ENCODE measurements around the gene NFX1.
"Not testable (repeated sequence)": the region's sequence is repeated elsewhere in the genome, so short reads cannot be mapped to it uniquely, and the experiment has no call there.

NFX1 gene

DNA sequence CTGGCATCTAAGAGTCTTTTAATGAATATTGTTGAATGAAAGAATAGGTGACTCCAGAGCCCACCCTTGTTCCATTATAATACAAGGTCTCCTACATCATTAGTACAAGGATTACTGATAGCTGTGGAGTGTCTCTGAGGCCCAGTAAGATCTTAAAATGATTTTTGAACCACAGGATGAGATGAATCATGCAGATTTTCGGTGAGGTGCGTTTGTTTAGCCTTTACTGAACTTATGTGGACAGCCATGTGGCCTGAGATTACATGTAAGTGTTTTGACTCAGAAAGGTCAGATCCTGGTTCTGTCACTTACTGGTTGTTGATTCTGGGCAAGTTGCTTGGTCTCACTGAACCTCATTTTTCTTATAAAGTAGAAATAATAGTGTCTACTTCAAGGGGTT is 21.6 kb downstream of the NFX1 start:
- DNase-seq = no peak

DNA sequence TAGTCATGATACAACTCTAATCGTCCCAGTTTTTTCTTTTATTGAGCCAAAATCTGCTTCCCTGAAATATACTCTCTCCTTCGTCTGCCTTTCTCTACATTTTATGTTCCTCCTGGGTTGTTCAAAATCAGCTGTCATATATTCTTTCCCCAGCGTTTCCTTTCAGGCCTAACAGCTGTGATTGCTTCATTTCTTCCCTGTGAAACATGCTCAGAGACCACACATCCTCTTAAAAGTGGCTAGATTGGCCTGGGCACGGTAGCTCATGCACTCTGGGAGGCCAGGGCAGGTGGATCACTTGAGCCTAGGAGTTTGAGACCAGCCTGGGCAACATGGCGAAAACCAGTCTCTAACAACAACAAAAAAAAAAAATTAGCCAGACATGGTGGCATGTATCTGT is 25.1 kb downstream of the NFX1 start:
- DNase-seq = no peak

DNA sequence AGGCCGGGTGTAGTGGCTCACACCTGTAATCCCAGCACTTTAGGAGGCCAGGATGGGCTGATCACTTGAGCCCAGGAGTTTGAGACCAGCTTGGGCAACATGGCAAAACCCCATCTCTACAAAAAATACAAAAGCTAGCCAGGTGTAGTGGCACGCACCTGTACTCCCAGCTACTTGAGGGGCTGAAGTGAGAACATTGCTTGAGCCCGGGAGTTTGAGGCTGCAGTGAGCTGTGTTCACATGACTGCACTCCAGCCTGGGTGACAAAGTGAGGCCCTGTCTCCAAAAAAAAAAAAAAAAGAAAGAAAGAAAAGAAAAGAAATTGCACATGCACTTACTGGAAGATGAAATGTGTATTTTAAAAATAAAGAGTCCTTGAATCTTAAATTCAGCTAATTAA is 26.8 kb downstream of the NFX1 start:
- DNase-seq = not testable (repeated sequence)

DNA sequence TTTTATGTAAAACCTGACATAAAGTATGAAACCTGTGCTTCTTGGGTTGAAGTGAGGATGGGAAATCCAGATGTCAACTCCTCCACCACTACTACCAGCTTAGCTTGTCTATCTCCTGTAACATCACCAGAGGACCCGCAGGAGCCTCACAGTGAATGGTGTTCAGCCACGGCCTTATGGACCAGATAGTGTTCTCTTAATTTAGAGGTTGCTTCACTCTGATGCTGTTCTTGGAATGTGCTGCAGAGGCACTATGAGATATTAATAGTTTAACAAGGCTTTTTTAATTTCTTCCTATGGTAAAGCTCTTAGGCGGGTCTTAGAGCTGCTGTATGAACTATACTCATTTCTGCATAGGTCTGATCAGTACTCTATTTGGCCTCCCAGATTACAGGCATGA is 27.9 kb downstream of the NFX1 start:
- DNase-seq = no peak

DNA sequence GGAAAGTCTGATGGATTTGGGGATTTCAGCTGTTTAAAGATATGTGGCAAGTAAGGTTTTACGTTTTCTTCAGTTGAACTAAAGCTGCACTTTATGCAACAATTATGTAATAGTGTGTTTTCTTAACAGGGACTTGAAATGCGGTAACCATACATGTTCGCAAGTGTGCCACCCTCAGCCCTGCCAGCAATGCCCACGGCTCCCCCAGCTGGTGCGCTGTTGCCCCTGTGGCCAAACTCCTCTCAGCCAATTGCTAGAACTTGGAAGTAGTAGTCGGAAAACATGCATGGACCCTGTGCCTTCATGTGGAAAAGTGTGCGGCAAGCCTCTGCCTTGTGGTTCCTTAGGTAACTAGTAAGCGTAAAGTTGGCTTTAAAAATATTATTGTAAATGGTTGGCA is 28.5 kb downstream of the NFX1 start:
- no peak for DNase-seq

DNA sequence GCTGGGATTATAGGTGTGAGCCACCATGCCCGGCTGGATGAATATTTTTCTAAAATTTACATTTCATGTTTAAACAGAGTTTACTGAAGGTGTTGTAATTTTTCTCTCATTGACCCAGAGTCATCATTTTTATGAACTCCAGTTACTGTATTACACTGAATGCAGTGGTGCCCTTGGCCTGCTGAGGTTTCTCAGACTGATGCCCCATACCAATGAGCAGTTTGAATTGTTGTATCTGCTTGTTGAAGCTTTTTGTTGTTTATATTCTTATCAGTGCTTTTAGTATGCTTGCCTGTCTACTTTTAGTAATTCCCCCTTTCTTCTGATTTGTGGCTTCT is 29.9 kb downstream of the NFX1 start:
- no peak for DNase-seq

DNA sequence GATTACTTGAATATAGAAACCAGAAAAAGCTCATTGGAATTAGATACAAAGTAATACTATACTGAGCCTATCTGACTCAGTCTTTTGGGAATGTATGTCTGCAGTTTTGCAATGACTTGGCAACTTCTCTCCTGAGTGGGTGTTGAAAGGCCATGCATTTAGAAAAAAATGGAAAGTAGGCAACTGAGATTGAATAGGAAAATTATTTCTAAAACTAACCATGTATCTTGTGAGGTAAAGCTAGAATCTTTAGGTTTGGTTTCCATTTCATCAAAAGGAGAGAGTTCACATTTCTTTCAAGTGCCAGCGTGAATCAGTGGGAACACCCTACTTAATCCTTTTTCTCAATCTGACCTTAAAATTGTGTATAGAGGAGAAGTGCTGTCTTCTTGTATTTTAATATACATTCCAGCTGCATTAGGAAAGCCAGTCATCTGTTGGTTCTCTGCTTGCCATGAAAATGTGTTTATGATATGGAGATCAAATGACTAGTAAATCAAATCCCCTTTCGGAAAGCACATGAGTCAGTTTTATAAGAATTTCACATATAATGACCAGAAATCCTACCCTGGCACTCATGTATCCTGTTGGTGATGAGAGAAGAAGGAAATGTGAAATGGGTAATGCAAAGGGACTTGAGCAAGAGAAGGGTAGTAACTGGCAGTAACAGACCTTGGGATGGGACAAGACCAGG is 30.4 kb downstream of the NFX1 start:
- DNase-seq = no peak

DNA sequence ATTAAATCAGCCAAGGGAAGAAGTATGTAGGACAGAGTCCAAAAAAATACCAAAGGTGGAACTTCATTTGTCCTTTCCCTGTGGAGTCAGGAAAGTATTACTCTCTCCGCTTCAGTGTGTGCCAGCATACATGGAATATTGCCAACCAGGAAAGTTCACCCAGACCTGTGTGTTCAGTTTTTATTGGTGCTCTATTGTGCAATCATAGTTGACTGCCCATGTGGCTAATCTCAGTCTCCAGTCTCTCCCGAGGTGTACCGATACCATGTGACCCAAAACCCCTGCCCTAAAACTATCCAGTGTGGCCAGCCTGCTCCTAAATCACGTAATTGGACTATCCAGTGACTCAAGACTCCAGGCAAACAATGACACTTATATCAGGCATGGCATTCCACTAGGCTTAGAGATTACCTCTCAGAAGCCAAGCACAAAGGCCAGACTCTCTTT is 38.8 kb downstream of the NFX1 start:
- no peak for DNase-seq

DNA sequence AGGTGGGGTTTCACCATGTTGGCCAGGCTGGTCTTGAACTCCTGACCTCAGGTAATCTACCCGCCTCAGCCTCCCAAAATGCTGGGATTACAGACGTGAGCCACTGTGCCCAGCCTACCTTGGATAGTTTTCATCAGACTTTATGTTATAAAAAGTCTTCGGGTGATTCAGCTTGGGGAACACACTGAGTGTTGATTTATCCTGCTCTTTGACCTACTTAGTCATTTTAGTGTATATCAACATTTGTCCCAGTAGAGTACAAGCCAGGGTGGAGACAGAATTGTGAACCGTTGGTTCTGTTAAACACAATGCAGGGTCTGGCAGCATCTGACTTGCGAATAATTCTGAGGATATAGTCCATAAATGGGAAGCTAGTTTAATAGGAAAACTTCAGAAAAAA is 39.7 kb downstream of the NFX1 start:
- no peak for DNase-seq

DNA sequence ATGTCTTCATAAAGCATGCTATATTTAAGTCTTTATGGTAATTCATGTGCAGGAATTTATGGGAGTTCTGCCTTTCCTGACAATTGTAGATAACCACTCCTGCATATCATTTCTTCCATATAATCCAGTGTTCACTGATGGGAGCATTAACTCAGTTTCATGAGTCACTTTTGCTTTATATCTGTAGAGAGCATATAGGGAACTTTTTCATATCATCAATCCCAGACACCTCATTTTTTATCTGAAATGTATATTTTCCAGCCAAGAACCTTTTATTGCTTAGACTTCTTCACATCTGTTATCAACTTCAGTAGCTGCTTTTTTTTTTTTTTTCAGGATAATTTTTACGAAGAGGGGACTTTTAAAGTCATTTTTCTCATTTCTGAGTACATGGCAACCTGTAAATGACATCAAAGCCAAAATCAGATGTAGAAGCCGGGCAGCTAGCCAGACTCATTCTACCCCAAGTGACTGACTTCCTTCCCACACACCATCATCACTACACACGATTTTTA is 41.1 kb downstream of the NFX1 start:
- DNase-seq = no peak

DNA sequence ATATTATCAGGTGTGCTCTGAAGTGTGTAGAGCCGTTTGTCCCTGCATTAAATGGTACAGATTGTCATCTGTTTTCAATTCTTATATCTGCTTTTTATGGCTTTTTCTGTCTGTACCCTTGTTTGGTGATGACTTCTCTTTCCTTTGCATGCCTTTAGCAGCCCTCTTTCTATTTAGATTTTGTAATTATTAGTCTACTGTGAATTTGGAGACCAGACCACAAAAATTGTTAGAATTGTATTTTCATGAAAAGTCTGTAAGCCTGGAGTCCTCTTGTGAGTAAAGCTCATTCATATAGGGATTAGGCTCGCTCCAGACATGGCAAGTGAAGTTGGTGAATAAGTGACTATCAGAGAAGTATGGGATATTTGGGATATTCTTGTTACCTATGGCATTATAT is 41.7 kb downstream of the NFX1 start:
- DNase-seq = no peak

DNA sequence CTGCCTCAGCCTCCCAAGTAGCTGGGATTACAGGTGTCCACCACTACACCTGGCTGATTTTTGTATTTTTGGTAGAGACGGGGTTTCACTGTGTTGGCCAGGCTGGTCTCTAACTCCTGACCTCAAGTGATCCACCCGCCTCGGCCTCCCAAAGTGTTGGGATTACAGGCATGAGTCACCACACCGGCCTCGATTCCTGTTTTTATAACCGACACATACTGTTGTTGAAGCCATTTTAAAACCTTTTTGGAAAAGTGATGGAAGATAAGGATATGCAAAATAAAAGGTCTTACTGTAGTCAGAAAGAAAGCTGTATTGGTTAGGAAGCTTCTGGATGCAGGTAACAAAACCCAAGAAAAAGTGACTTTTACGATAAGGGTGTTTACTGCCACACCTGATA is 42.6 kb downstream of the NFX1 start:
- DNase-seq = not testable (repeated sequence)

DNA sequence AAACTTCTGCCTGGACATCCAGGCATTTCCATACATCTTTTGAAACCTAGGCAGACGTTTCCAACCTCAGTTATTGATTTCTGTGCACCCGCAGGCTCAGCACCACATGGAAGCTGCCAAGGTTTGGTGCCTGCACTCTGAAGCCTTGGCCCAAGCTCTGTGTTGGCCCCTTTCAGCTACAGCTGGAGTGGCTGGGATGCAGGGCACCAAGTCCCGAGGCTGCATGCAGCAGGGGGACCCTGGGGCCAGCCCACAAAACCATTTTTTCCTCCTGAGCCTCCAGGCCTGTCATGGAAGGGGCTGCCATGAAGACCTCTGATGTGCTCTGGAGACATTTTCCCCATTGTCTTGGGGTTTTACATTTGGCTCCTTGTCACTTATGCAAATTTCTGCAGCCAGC is 49.9 kb downstream of the NFX1 start:
- DNase-seq = no peak

DNA sequence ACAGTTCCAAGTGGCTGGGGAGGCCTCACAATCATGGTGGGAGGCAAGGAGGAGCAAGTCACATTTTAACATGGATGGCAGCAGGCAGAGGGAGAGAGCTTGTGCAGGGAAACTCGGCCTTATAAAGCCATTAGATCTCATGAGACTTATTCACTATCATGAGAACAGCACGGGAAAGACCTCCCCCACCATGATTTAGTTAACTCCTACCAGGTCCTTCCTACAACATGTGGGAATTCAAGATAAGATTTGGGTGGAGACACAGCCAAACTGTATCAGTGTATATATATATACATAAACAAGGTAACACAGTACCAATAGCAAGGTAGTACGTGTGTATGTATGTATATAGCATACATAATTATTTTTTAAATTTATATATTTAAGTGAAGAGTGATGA is 50.9 kb downstream of the NFX1 start:
- DNase-seq = no peak

DNA sequence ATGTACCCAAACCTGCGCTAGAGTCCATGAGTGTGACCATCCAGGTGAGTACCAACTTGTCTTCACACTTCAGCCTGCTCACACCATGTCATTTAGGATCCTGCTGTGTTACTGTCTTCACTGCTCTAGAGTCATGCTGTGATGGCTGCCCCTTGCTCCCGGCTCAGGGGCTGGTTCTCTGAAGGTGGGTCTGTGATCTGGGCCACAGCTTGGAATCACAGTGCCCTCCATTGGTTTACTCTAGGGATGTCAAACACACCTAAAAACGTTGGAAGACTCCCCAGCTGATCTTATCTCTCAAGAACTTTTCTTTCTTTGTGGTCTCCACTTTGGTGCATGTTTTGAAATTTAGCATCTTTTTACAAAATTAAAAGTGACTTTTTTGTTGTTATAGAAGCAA is 53.8 kb downstream of the NFX1 start:
- no peak for DNase-seq

DNA sequence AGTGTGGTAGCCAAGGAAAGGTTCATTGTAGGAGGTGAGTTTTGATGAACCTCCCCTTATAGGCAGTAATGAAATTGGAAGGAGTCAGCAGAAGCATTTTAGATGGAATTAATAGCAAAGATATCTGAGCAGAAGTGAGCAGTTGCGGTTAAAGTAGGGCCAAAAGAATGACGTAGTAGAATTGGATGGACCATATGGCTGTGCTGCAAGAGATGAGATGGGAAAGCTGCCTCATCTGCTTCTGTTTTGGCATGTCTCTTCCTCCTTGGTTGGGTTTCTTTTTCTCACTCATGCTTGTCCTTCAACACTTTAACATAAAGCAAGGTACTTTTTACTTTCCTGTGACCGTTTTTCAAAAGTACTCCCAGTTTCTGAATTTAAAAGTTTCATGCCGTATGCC is 56.2 kb downstream of the NFX1 start:
- DNase-seq = no peak

DNA sequence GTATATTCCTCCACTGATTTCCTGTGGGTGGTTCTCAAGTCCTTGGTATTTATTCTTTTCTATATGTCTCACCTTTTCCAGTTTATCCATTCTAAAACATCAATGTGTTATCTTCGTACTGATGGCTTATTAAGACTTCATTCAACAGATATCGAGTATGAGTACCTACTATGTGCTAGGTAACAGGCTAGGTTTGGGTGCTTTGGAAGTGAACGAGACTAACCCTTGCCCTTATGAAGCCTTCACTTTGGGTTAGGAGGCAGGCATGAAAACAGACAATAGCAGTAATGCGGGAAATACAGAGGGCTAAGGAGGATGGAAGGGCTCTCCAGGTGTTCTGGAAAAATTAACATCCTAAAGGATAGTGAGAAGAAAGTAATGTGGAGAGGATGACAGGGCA is 58.7 kb downstream of the NFX1 start:
- DNase-seq = no peak

DNA sequence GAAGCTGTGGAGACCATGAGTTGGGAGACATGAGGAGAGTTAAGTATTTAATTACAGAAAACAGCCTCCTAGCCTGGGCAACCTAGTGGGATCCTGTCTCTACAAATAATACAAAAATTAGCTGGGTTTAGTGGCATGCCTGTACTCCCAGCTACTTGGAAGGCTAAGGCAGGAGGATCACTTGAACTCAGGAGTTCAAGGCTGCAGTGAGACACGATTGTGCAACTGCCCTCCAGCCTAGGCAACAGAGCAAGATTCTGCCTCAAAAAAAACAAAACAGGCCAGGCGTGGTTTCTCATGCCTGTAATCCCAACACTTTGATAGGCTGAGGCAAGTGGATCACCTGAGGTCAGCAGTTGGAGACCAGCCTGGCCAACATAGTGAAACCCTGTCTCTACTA is 59.4 kb downstream of the NFX1 start:
- no peak for DNase-seq

DNA sequence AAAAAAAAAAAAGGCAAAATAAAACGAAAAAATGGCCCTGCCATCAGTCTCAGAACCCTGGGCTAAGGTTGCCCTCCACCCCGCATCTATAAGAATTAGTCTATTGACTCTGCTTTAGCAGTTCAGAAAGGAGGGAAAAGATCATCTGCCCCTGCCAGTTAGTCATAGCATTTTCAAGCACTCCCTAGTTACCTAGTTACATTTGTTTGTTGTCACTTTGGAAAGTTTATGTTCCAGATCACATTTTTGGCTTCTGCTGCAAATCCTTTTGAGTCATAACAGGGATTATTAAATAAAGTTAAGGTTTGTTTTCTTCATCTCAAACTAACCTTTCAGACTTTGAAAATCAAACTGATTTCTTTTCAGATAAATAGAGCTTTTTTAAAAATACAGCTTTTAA is 60.0 kb downstream of the NFX1 start:
- DNase-seq = no peak

DNA sequence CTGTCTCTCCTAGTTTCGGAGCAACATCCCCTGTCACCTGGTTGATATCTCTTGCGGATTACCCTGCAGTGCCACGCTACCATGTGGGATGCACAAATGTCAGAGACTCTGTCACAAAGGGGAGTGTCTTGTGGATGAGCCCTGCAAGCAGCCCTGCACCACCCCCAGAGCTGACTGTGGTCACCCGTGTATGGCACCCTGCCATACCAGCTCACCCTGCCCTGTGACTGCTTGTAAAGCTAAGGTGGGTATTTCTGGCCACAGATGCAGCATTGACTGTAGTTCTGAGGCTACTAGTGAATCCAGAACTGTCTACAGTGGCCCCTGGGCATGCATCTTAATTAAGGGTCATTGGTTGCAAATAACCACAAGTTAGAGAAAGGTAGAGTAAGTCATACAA is 61.2 kb downstream of the NFX1 start:
- no peak for DNase-seq

DNA sequence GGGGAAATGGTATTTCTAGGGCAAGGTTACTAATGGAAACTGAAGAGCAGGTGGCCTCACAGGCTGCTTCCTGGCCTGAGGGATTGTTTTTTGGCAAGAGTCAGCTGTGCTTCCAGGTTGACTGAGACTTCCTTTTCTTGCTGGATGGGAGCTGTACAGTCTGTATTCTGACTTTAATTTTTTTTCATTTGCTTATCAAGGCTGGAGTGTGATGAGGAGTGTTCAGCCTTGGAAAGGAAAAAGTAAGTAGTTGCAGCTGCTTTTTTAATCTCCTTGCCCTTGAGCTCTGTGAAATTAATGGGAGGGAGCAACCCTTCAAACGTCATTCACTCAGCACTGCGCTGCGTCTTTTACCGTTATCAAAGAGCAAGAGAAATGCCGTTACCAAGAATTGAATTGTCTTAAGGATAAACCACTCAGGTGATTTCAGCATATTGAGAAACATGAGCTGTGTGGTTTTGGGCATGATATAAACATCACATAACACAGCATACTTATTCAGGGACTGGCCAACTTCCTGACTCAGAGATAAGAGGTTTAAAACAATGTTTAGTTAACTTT is 64.4 kb downstream of the NFX1 start:
- no peak for DNase-seq

DNA sequence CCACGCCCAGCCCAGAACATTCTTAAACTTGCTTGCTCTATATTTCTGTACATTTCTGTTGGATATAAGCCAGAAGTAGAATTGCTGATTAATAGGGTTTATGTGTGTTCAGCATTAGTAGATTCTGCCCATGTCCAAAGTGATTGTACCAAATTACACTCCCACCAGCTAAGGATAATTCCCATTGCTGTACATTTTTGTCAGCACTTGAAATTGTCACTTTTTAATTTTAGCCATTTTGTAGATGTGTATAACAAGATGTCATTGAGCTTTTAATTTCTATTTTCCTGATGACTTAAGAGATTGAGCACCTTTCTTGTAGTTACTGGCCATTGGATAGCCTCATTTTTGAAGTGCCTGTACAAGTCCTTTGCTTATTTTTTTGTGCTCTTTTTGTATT is 65.6 kb downstream of the NFX1 start:
- no peak for DNase-seq

DNA sequence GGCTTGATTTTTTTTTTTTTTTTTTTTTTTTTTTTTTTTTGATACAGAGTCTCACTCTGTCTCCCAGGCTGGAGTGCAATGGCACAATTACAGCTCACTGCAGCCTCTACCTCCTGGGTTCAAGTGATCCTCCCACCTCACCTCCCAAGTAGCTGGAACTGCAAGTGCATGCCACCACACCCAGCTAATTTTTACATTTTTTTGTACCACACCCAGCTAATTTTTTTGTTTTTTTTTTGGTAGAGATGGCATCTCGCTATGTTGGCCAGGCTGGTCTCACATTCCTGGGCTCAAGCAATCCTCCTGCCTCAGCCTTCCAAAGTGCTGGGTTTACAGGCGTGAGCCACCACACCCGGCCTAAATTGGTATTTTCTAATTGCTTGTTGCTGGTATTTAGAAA is 68.3 kb downstream of the NFX1 start:
- DNase-seq = not testable (repeated sequence)

DNA sequence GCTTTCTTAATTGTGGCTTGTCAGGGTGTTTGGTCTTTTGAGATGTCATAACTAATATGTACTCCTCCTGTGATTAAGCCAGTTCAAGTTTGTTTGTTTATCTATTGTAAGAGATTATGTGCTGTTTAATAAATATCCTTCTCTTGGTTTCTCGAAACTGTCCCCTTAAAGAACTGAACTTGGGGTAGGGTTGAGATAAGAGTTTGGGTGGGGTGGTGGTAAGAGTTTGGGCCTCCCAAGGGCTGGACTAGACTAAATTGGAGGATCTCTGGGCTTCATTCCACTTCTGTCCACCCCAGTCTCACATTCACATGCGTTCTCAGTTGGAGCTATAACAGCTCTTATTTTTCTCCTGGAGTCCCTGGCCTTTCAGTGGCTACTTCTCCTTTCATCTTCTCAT is 73.8 kb downstream of the NFX1 start:
- DNase-seq = no peak

DNA sequence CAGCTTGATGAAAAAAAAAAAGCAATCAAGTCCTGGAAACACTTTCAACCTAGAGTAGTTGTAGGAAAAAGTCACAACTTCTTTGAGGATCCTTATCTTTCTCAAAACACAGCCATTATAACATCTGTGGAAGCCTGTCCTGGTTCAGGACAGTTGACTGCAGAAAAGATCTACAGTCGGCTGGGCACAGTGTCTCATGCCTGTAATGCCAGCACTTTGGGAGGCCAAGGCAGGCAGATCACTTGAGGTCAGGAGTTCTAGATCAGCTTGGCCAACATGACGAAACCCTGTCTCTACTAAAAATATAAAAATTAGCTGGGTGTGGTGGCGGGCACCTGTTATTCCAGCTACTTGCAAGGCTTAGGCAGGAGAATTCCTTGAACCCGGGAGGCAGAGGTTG is 74.5 kb downstream of the NFX1 start:
- not testable (repeated sequence) for DNase-seq

Measured in CD4-positive, alpha-beta T cell treated with Interleukin-17A for 1 hour (primary cell).